Spleen (tissue), 11 donors: ENCODE measurements around the gene VWF. TPM values are rescaled to one million over a fixed set of nuclear protein-coding genes. Genes with fewer than 3 reads are reported as not detected.

Experiments used
- DNase-seq: peaks from one replicate; pipeline ENCODE4 v3.0.0-alpha.2; 2020
- H3K27ac ChIP-seq, 8 donors: fragments of 200-600 bp; sonication (generic) in 7 of 8; 1 replicate in 4 of 8; 2 replicates in 4 of 8; pipeline versions ENCODE4 v1.5.0 to v1.8.0; 2016 to 2021; ENCODE audit warnings: inconsistent platforms in 4 of 8, mild to moderate bottlenecking in 4 of 8, moderate library complexity in 1 of 8
- H3K27me3 ChIP-seq, 7 donors: fragments of 200-600 bp; sonication (generic) in 6 of 7; replicated peaks in 1 of 7; 1 replicate in 4 of 7; 2 replicates in 3 of 7; pipeline versions ENCODE4 v1.5.0 to v1.8.0; 2016 to 2021; ENCODE audit warnings: inconsistent platforms in 3 of 7, mild to moderate bottlenecking in 1 of 7
- H3K36me3 ChIP-seq, 6 donors: fragments of 200-600 bp; sonication (generic) in 5 of 6; 1 replicate in 4 of 6; 2 replicates in 2 of 6; pipeline versions ENCODE4 v1.5.0 to v1.8.0; 2016 to 2021; ENCODE audit warnings: inconsistent platforms in 2 of 6
- H3K4me1 ChIP-seq, 6 donors: fragments of 200-600 bp; sonication (generic) in 5 of 6; 1 replicate in 3 of 6; 2 replicates in 3 of 6; pipeline versions ENCODE4 v1.5.0 to v1.8.0; 2016 to 2021; ENCODE audit warnings: inconsistent platforms in 3 of 6
- H3K4me3 ChIP-seq, 8 donors: fragments of 200-600 bp; sonication (generic) in 7 of 8; 1 replicate in 4 of 8; 2 replicates in 4 of 8; pipeline versions ENCODE4 v1.5.0 to v1.8.0; 2016 to 2021; ENCODE audit warnings: inconsistent platforms in 4 of 8, mild to moderate bottlenecking in 4 of 8, moderate library complexity in 2 of 8
- H3K9me3 ChIP-seq, 8 donors: fragments of 200-600 bp; sonication (generic) in 7 of 8; 1 replicate in 4 of 8; 2 replicates in 4 of 8; pipeline versions ENCODE4 v1.5.0 to v1.8.0; 2016 to 2021; ENCODE audit warnings: inconsistent platforms in 4 of 8
- CTCF ChIP-seq, 11 experiments: fragments of 200-600 bp in 7 of 11; fragments of 450-650 bp in 4 of 11; sonication (generic) in 4 of 11; IDR thresholded peaks in 8 of 11; conservative IDR thresholded peaks in 3 of 11; 1 replicate in 7 of 11; 2 replicates in 4 of 11; pipeline versions ENCODE4 v1.4.0 to v1.8.0; 2016 to 2021; ENCODE audit warnings: antibody characterized with exemption in 11 of 11, inconsistent platforms in 4 of 11, mild to moderate bottlenecking in 1 of 11
- POLR2A ChIP-seq, 3 donors: fragments of 450-650 bp; IDR thresholded peaks; one replicate each; pipeline ENCODE4 v1.5.1; 2017; ENCODE audit warnings: antibody characterized with exemption in 3 of 3, mild to moderate bottlenecking in 1 of 3
- POLR2AphosphoS5 ChIP-seq, 3 donors: sonication (generic); formaldehyde crosslinking; IDR thresholded peaks; one replicate each; pipeline ENCODE4 v1.5.1; 2017; ENCODE audit warnings: antibody characterized with exemption in 3 of 3
- WGBS, 5 donors: extraction: QIAGEN DNeasy Blood & Tissue Kit in 3 of 5; methylation state at CpG; one replicate each; pipeline versions ENCODE4 v1.1.5 to v1.1.7; 2013 to 2018; 5-methylcytosine and 5-hydroxymethylcytosine counted together
- intact Hi-C: fragments of 100-400 bp; cut with DNase I; formaldehyde crosslinking; loops from one replicate; pipeline ENCODE4 v1.15.0; 2023; ENCODE audit warnings: low total_unique reads
- polyA plus RNA-seq, 3 donors: library from polyadenylated mRNA; stranded (reverse); fragments of 200-250 nt; gene quantifications; one replicate each; pipeline ENCODE4 v1.2.1, GENCODE V29; 2013
- total RNA-seq, 7 donors: library from RNA; depleted of rRNA in 3 of 7; stranded (reverse); fragments of >200 nt in 3 of 7; fragmentation: NEBNext Ultra II Directional in 4 of 7; extraction: Animal tissue kit (Norgen Biotek cat#: 25700) in 4 of 7; gene quantifications; one replicate each; pipeline versions ENCODE4 v1.1.0 to v1.2.1, GENCODE V29; 2016 to 2021
- donor health status: healthy with polysubstance abuse.
- donor health status: DM: no; HTN: no; CAD: no; lungs with moderate emphysema.
- donor health status: DM: no; HTN: no; CAD: no.
- donor health status: Bipolar disorder and iron deficiency.
- donor health status: healthy.
- donor health status: DM: no; HTN: no; CAD: no.
- donor health status: DM: yes; HTN: yes; CAD: no.

Gene VWF
- total and polyA plus RNA-seq, 10 donors = 12.9 to 957 (median 321) TPM

- Histone ChIP-seq H3K36me3 (peaks cover 0 to 13% (median 0%) of the 10 kb centered on the region in 6 donors), H3K9me3 (no peaks in the 10 kb centered on the region), H3K4me1 (peaks cover 0 to 42% (median 6%) of the 10 kb centered on the region in 6 donors), H3K4me3 (no peak overlapping the region), H3K27ac (peak overlapping the region in 1 of 8 donors; percentile 17), H3K27me3 (peaks cover 0 to 7% (median 0%) of the 10 kb centered on the region in 7 donors)
- intact Hi-C loops = no loop called here
- WGBS, 5 donors = 31 to 62% (median 42%) methylated on average over 6 of the region's 6 CpGs
- DNase-seq = peak; percentile 63
- no peak for TF ChIP-seq POLR2AphosphoS5 (IDR thresholded peaks at IDR 0.05)
- no peak for TF ChIP-seq POLR2A (IDR thresholded peaks at IDR 0.05)
- no peak for TF ChIP-seq CTCF (IDR thresholded peaks at IDR 0.05 in 8 of 11, conservative IDR thresholded peaks at IDR 0.05 in 3 of 11)
Observed at GRCh38 chr12:6090803-6091202, 33.7 kb downstream of the VWF start.

DNA sequence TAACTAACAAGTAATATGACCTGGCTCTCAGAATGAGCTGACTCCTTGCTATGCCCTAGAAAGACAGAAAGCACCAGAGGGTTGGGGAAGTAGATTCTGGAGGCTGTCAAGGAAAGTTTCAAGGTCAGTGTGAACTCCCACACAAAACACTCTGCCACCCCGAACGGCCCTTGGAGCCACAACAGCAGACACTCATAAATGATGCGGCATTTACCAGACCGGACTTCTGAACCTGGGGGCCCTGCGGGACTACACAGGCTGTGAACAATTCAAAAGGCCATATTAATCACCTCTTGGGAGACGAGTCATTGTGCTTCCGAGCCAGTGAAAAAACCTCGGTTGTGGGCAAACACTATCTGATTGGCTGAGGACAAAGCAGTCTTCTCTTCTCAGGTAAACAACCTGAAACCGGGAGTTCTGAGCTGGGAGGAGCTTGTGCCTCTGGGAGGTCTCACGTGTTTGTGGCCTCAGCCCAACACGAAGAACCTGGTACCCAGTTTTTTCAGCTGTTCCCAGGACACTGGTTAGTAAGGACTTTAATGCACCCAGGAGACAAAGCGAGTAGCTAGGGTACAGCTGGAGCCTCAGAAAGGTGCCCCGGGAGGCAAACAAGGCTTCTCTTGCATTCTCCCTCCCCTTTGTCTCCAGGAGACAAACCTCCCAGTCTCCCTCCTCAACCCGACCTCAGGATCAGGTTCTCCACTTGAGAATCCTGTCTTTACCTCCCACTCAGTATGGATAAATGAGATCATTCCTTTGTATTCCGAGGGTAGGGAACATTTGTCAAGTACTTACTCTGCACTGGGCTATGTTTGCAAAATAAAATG is 35.3 kb downstream of the VWF start:
- Histone ChIP-seq H3K4me1 (peaks cover 0 to 42% (median 6%) of the 10 kb centered on the region in 6 donors), H3K27ac (peak overlapping the region in 3 of 8 donors; percentile 14 to 38 (median 21))
- intact Hi-C loops = no loop called here

GRCh38 chr12:6086316-6086715 is 38.2 kb downstream of the VWF start:
- Histone ChIP-seq H3K27me3 (no peaks in the 10 kb centered on the region), H3K27ac (no peak overlapping the region), H3K36me3 (peaks cover 0 to 5% (median 0%) of the 10 kb centered on the region in 6 donors), H3K4me3 (no peak overlapping the region), H3K9me3 (no peaks in the 10 kb centered on the region), H3K4me1 (peaks cover 0 to 23% (median 5%) of the 10 kb centered on the region in 6 donors)
- 88 to 97% (median 96%) methylated on average over 2 of the region's 2 CpGs for WGBS, 5 donors
- intact Hi-C loops = no loop called here
- TF ChIP-seq CTCF (IDR thresholded peaks at IDR 0.05 in 8 of 11, conservative IDR thresholded peaks at IDR 0.05 in 3 of 11) (no peak), POLR2AphosphoS5 (IDR thresholded peaks at IDR 0.05) (no peak), POLR2A (IDR thresholded peaks at IDR 0.05) (no peak)
- no peak for DNase-seq

More for the DNA sequence above, 35.3 kb downstream of the VWF start:
- peak; percentile 36 for DNase-seq
- 58 to 73% (median 64%) methylated on average over 15 of the region's 15 CpGs for WGBS, 5 donors
- Histone ChIP-seq H3K4me3 (no peak overlapping the region), H3K9me3 (no peaks in the 10 kb centered on the region), H3K27me3 (peaks cover 0 to 6% (median 0%) of the 10 kb centered on the region in 7 donors), H3K36me3 (peaks cover 0 to 13% (median 0%) of the 10 kb centered on the region in 6 donors)
- TF ChIP-seq POLR2AphosphoS5 (IDR thresholded peaks at IDR 0.05) = no peak
- TF ChIP-seq CTCF (IDR thresholded peaks at IDR 0.05 in 8 of 11, conservative IDR thresholded peaks at IDR 0.05 in 3 of 11) = no peak
- no peak for TF ChIP-seq POLR2A (IDR thresholded peaks at IDR 0.05)

GRCh38 chr12:6085841-6086240 is 38.6 kb downstream of the VWF start:
- intact Hi-C loops = no loop called here
- no peak for TF ChIP-seq POLR2A (IDR thresholded peaks at IDR 0.05)
- no peak for TF ChIP-seq POLR2AphosphoS5 (IDR thresholded peaks at IDR 0.05)
- TF ChIP-seq CTCF (IDR thresholded peaks at IDR 0.05 in 8 of 11, conservative IDR thresholded peaks at IDR 0.05 in 3 of 11) = no peak
- Histone ChIP-seq H3K36me3 (peaks cover 0 to 5% (median 0%) of the 10 kb centered on the region in 6 donors), H3K4me1 (peaks cover 0 to 18% (median 4%) of the 10 kb centered on the region in 6 donors), H3K27ac (no peak overlapping the region), H3K27me3 (peaks cover 0 to 2% (median 0%) of the 10 kb centered on the region in 7 donors), H3K4me3 (no peak overlapping the region), H3K9me3 (no peaks in the 10 kb centered on the region)
- peak; percentile 17 for DNase-seq
- 60 to 91% (median 82%) methylated on average over 2 to 3 of the region's 3 CpGs for WGBS, 5 donors
